KMS-11 (cell line): Measurements from ENCODE around the gene KLHL21.
"Not testable (repeated sequence)": the region's sequence is repeated elsewhere in the genome, so short reads cannot be mapped to it uniquely, and the experiment has no call there.

Experiments
- H2AFZ ChIP-seq: fragments of 200-600 bp; sonication (generic); 2 replicates; pipeline ENCODE4 v1.6.1; 2016; ENCODE audit warnings: antibody characterized with exemption, mixed run types, low read depth
- H3K27ac ChIP-seq: fragments of 200-600 bp; sonication (generic); 2 replicates; pipeline ENCODE4 v1.6.1; 2016; ENCODE audit warnings: mild to moderate bottlenecking, mixed run types
- H3K27me3 ChIP-seq: fragments of 200-600 bp; sonication (generic); 2 replicates; pipeline ENCODE4 v1.6.1; 2017; ENCODE audit warnings: mild to moderate bottlenecking, low read depth, mixed run types, moderate library complexity; ENCODE audit not compliant: insufficient read depth
- H3K36me3 ChIP-seq: fragments of 200-600 bp; sonication (generic); 2 replicates; pipeline ENCODE4 v1.6.1; 2017; ENCODE audit warnings: mild to moderate bottlenecking, mixed run types; ENCODE audit not compliant: insufficient read depth
- H3K4me1 ChIP-seq: fragments of 200-600 bp; sonication (generic); 2 replicates; pipeline ENCODE4 v1.6.1; 2016; ENCODE audit warnings: mild to moderate bottlenecking, low read depth, mixed run types; ENCODE audit not compliant: poor library complexity, severe bottlenecking
- H3K4me2 ChIP-seq: fragments of 200-600 bp; sonication (generic); 2 replicates; pipeline ENCODE4 v1.7.0; 2016; ENCODE audit warnings: mild to moderate bottlenecking, mixed run types
- H3K4me3 ChIP-seq: fragments of 200-600 bp; sonication (generic); IDR thresholded peaks from 2 replicates; pipeline ENCODE4 v1.6.1; 2017; ENCODE audit warnings: low read depth, low read length, mixed read lengths; ENCODE audit not compliant: insufficient read depth
- H3K79me2 ChIP-seq: fragments of 200-600 bp; sonication (generic); 2 replicates; pipeline ENCODE4 v1.6.1; 2016; ENCODE audit warnings: low read depth, mixed run types; ENCODE audit not compliant: insufficient read depth
- H3K9ac ChIP-seq: fragments of 200-600 bp; sonication (generic); 2 replicates; pipeline ENCODE4 v1.6.1; 2016; ENCODE audit warnings: mild to moderate bottlenecking, mixed run types
- H4K20me1 ChIP-seq: fragments of 200-600 bp; sonication (generic); 2 replicates; pipeline ENCODE4 v1.6.1; 2016; ENCODE audit warnings: mild to moderate bottlenecking, mixed run types; ENCODE audit not compliant: insufficient read depth
- TF ChIP-seq, protein P1 (sequence below): fragments of 200-600 bp; sonication (generic); conservative IDR thresholded peaks from 2 replicates; pipeline ENCODE4 v1.6.1; 2017; ENCODE audit warnings: low read depth, mild to moderate bottlenecking, antibody characterized with exemption, low read length, moderate library complexity, mixed read lengths

KLHL21 gene

GRCh38 chr1:6601923-6602668, 573 bp downstream of the KLHL21 start:
- peaks cover 21% of the 10 kb centered on the region; the same call in 1 of the 2 replicates for H4K20me1 ChIP-seq
- H3K9ac ChIP-seq = peak overlapping the region; percentile 88
- H3K27me3 ChIP-seq = no peaks in the 10 kb centered on the region
- peaks cover 53% of the 10 kb centered on the region for H3K79me2 ChIP-seq
- peak overlapping the region; percentile 100; the same call in 1 of the 2 replicates for H3K4me2 ChIP-seq
- TF ChIP-seq, protein P1, sequence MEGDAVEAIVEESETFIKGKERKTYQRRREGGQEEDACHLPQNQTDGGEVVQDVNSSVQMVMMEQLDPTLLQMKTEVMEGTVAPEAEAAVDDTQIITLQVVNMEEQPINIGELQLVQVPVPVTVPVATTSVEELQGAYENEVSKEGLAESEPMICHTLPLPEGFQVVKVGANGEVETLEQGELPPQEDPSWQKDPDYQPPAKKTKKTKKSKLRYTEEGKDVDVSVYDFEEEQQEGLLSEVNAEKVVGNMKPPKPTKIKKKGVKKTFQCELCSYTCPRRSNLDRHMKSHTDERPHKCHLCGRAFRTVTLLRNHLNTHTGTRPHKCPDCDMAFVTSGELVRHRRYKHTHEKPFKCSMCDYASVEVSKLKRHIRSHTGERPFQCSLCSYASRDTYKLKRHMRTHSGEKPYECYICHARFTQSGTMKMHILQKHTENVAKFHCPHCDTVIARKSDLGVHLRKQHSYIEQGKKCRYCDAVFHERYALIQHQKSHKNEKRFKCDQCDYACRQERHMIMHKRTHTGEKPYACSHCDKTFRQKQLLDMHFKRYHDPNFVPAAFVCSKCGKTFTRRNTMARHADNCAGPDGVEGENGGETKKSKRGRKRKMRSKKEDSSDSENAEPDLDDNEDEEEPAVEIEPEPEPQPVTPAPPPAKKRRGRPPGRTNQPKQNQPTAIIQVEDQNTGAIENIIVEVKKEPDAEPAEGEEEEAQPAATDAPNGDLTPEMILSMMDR = no peak
- peak overlapping the region; percentile 60 for H2AFZ ChIP-seq
- peak overlapping the region; percentile 83 for H3K4me3 ChIP-seq
- peaks cover 8% of the 10 kb centered on the region; the same call in 1 of the 2 replicates for H3K36me3 ChIP-seq
- H3K27ac ChIP-seq = peak overlapping the region; percentile 92
- peaks cover 30% of the 10 kb centered on the region for H3K4me1 ChIP-seq

- H3K9ac ChIP-seq = peak overlapping the region; percentile 88
- peak overlapping the region; percentile 60 for H2AFZ ChIP-seq
- peaks cover 30% of the 10 kb centered on the region for H3K4me1 ChIP-seq
- H3K4me3 ChIP-seq = peak overlapping the region; percentile 83
- peaks cover 8% of the 10 kb centered on the region; the same call in 1 of the 2 replicates for H3K36me3 ChIP-seq
- TF ChIP-seq, protein P1 = no peak
- H3K27ac ChIP-seq = peak overlapping the region; percentile 92
- peak overlapping the region; percentile 100 for H3K4me2 ChIP-seq
- peaks cover 60% of the 10 kb centered on the region for H3K79me2 ChIP-seq
- no peaks in the 10 kb centered on the region for H3K27me3 ChIP-seq
- H4K20me1 ChIP-seq = peaks cover 28% of the 10 kb centered on the region; the same call in 1 of the 2 replicates
Measured at GRCh38 chr1:6601049-6601922, 1.4 kb downstream of the KLHL21 start.

GRCh38 chr1:6600410-6601048, 2.1 kb downstream of the KLHL21 start:
- TF ChIP-seq, protein P1 = no peak
- no peaks in the 10 kb centered on the region for H3K27me3 ChIP-seq
- peak overlapping the region; percentile 100 for H3K4me2 ChIP-seq
- H3K4me3 ChIP-seq = peak overlapping the region; percentile 83
- H4K20me1 ChIP-seq = peaks cover 28% of the 10 kb centered on the region; the same call in 1 of the 2 replicates
- peak overlapping the region; percentile 88 for H3K9ac ChIP-seq
- H3K36me3 ChIP-seq = peaks cover 8% of the 10 kb centered on the region; the same call in 1 of the 2 replicates
- peak overlapping the region; percentile 60 for H2AFZ ChIP-seq
- peak overlapping the region; percentile 92 for H3K27ac ChIP-seq
- peaks cover 64% of the 10 kb centered on the region for H3K79me2 ChIP-seq
- peaks cover 30% of the 10 kb centered on the region for H3K4me1 ChIP-seq

- H3K9ac ChIP-seq = peak overlapping the region; percentile 88; the same call in 1 of the 2 replicates
- not testable (repeated sequence) for H3K36me3 ChIP-seq, H2AFZ ChIP-seq, H3K27me3 ChIP-seq
- peak overlapping the region; percentile 100 for H3K4me2 ChIP-seq
- peaks cover 28% of the 10 kb centered on the region; the same call in 1 of the 2 replicates for H4K20me1 ChIP-seq
- peak overlapping the region; percentile 92; the same call in 1 of the 2 replicates for H3K27ac ChIP-seq
- H3K4me3 ChIP-seq = peak overlapping the region; percentile 83
- H3K79me2 ChIP-seq = peaks cover 64% of the 10 kb centered on the region
- peaks cover 30% of the 10 kb centered on the region for H3K4me1 ChIP-seq
Measured at GRCh38 chr1:6599991-6600390, 2.7 kb downstream of the KLHL21 start.
